ENCODE results near the gene LRTM2. TPM values are rescaled to one million over a fixed set of nuclear protein-coding genes. Genes with fewer than 3 reads are reported as not detected.

Gene LRTM2
- total RNA-seq, 4 donors from 2014 or later: not detected

- no peaks in the 10 kb centered on the region for H3K36me3 ChIP-seq
- DNase-seq: no peak
- H3K27me3 ChIP-seq: peaks cover 57% of the 10 kb centered on the region
- in situ Hi-C loops (cut with MboI; ENCODE audit: low pct_ligation_motif_present in 1 of 4, low pct_unique_long_range_greater_than_20kb in 1 of 4, low sequenced_read_pairs in 3 of 4) (loop anchor here in 2 of 4 donors (25.0 kb wide), 1 partner anchor 214 kb away; no protein-coding TSS in a partner anchor), intact Hi-C loops (cut with DNase I; ENCODE audit: low total_unique reads) (no loop called here)
- H3K4me3 ChIP-seq: no peak overlapping the region
- TF ChIP-seq CTCF (IDR thresholded peaks at IDR 0.05) (no peak), POLR2A (IDR thresholded peaks at IDR 0.05) (no peak), POLR2AphosphoS5 (IDR thresholded peaks at IDR 0.05) (no peak), EP300 (IDR thresholded peaks at IDR 0.05; ENCODE audit: low read depth) (no peak)
- H3K9me3 ChIP-seq: no peaks in the 10 kb centered on the region
- 93 to 100% methylated on average over 1 to 10 of the region's 10 CpGs for WGBS, 2 donors (ENCODE audit: low coverage in 1 of 2)
- H3K27ac ChIP-seq: no peak overlapping the region
- H3K4me1 ChIP-seq: no peaks in the 10 kb centered on the region
Observed at GRCh38 chr12:1823237-1823636, 2.9 kb downstream of the LRTM2 start.

- Histone ChIP-seq H3K36me3 (no peaks in the 10 kb centered on the region), H3K4me3 (no peak overlapping the region), H3K27me3 (peaks cover 54% of the 10 kb centered on the region), H3K9me3 (no peaks in the 10 kb centered on the region), H3K27ac (no peak overlapping the region), H3K4me1 (no peaks in the 10 kb centered on the region)
- 67 to 74% methylated on average over 5 to 14 of the region's 14 CpGs for WGBS, 2 donors (ENCODE audit: low coverage in 1 of 2)
- in situ Hi-C loops (cut with MboI; ENCODE audit: low pct_ligation_motif_present in 1 of 4, low pct_unique_long_range_greater_than_20kb in 1 of 4, low sequenced_read_pairs in 3 of 4): no loop called here
- DNase-seq: no peak
- intact Hi-C loops (cut with DNase I; ENCODE audit: low total_unique reads): no loop called here
- TF ChIP-seq CTCF (IDR thresholded peaks at IDR 0.05) (no peak), POLR2AphosphoS5 (IDR thresholded peaks at IDR 0.05) (no peak)
Observed at GRCh38 chr12:1825382-1826102, 5.2 kb downstream of the LRTM2 start.

GRCh38 chr12:1826401-1826800 lies 6.0 kb downstream of the LRTM2 start:
- in situ Hi-C loops (cut with MboI; ENCODE audit: low pct_ligation_motif_present in 1 of 4, low pct_unique_long_range_greater_than_20kb in 1 of 4, low sequenced_read_pairs in 3 of 4): no loop called here
- peaks cover 54% of the 10 kb centered on the region for H3K27me3 ChIP-seq

More at GRCh38 chr12:1826401-1826800, 6.0 kb downstream of the LRTM2 start:
- no peaks in the 10 kb centered on the region for H3K9me3 ChIP-seq
- intact Hi-C loops (cut with DNase I; ENCODE audit: low total_unique reads): no loop called here
- no peak for DNase-seq
- TF ChIP-seq EP300 (IDR thresholded peaks at IDR 0.05; ENCODE audit: low read depth) (no peak), POLR2A (IDR thresholded peaks at IDR 0.05) (no peak), POLR2AphosphoS5 (IDR thresholded peaks at IDR 0.05) (no peak), CTCF (IDR thresholded peaks at IDR 0.05) (no peak)
- H3K27ac ChIP-seq: no peak overlapping the region
- no peaks in the 10 kb centered on the region for H3K36me3 ChIP-seq
- H3K4me3 ChIP-seq: no peak overlapping the region
- WGBS, 2 donors (ENCODE audit: low coverage in 1 of 2): 70% methylated on average over 15 of the region's 15 CpGs; no CpG with 5 or more reads in 1 of the 2 donors
- no peaks in the 10 kb centered on the region for H3K4me1 ChIP-seq

All from transverse colon (tissue), 4 donors.